ENCODE measurements around the gene ZFP36L1.

GRCh38 chr14:68825729-68826128 is 32.9 kb upstream of the ZFP36L1 start:
- TF ChIP-seq POLR2A (IDR thresholded peaks at IDR 0.05) (no peak), CTCF (IDR thresholded peaks at IDR 0.05 in 8 of 11, conservative IDR thresholded peaks at IDR 0.05 in 3 of 11) (no peak), POLR2AphosphoS5 (IDR thresholded peaks at IDR 0.05) (no peak)

Measured in spleen (tissue), 7 donors.